Testis (tissue), 2 donors: ENCODE results near the gene GGA1.

Source experiments
- POLR2A ChIP-seq: fragments of 450-650 bp; IDR thresholded peaks from one replicate; pipeline ENCODE4 v1.6.1; 2017; ENCODE audit warnings: antibody characterized with exemption, mild to moderate bottlenecking, moderate library complexity
- TF ChIP-seq, protein P1 (sequence below), 3 experiments: fragments of 450-650 bp in 2 of 3; fragments of 200-600 bp in 1 of 3; sonication (generic) in 1 of 3; IDR thresholded peaks; one replicate each; pipeline ENCODE4 v1.5.1; 2016 to 2019; ENCODE audit warnings: antibody characterized with exemption in 3 of 3, mild to moderate bottlenecking in 2 of 3, moderate library complexity in 1 of 3

DNA sequence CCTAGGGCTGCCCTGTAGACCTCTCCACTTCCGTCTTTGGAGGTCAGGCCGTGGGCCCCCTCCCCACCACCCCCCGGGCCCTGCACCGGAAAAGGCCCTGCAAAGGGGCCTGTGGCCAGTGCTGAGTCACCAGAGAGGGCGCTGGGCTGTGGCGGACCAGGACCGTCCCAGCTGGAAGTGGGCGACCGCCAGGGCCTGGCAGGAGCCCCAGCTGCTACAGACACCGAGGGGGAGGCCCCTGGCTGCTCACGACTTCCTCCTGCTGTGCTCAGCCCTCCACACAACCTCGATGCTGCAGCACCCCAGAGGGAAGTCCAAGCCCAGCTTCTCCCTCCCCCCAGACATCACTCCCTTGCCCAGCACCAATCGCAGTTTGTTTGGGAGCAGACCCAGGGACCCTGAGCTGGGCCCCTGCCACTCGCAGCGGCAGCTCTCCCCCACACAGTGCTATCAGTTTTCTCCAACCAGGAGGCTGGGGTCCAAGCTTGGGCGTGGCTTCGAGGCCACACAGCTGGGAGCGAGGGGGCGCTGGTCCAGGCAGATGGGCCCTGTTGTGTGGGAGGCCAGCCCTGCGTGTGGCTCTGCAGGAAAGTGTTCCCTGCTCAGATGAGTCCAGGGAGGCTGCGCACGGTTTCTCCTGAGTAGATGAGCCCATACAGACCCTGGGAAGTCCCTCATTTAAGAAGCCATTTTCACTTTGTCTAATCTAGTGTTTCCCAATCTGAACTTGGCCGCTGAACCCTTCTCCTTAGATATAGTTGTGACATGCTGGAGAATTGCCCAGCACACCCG lies 25.2 kb downstream of the GGA1 start:
- TF ChIP-seq, protein P1, sequence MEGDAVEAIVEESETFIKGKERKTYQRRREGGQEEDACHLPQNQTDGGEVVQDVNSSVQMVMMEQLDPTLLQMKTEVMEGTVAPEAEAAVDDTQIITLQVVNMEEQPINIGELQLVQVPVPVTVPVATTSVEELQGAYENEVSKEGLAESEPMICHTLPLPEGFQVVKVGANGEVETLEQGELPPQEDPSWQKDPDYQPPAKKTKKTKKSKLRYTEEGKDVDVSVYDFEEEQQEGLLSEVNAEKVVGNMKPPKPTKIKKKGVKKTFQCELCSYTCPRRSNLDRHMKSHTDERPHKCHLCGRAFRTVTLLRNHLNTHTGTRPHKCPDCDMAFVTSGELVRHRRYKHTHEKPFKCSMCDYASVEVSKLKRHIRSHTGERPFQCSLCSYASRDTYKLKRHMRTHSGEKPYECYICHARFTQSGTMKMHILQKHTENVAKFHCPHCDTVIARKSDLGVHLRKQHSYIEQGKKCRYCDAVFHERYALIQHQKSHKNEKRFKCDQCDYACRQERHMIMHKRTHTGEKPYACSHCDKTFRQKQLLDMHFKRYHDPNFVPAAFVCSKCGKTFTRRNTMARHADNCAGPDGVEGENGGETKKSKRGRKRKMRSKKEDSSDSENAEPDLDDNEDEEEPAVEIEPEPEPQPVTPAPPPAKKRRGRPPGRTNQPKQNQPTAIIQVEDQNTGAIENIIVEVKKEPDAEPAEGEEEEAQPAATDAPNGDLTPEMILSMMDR (IDR thresholded peaks at IDR 0.05), result peak in 2 of 3 experiments; percentile 15 to 17
- no peak for TF ChIP-seq POLR2A
